GM19099 (cell line): ENCODE data around the gene OR2T34.
"Not testable (repeated sequence)": the region's sequence is repeated elsewhere in the genome, so short reads cannot be mapped to it uniquely, and the experiment has no call there.

Experiments
- POLR2A ChIP-seq: IDR thresholded peaks from 3 replicates; pipeline ENCODE4 v1.6.1; 2011; ENCODE audit warnings: low read depth; ENCODE audit not compliant: insufficient read length; ENCODE audit errors: extremely low read depth

The OR2T34 gene

GRCh38 chr1:248574657-248575056 lies at the start of gene OR2T34:
Gene OR2T34, minus strand, starts transcription at chr1:248574757. Its CDS starts 0 bp downstream, at chr1:248574757.
- not testable (repeated sequence) for TF ChIP-seq POLR2A

GRCh38 chr1:248622570-248623001 lies 48.0 kb upstream of the OR2T34 start:
- no peak for TF ChIP-seq POLR2A

- TF ChIP-seq POLR2A, result no peak
Measured at GRCh38 chr1:248621770-248622169, 47.2 kb upstream of the OR2T34 start.

GRCh38 chr1:248618878-248619277 lies 44.3 kb upstream of the OR2T34 start:
- no peak for TF ChIP-seq POLR2A

GRCh38 chr1:248618119-248618518 lies 43.6 kb upstream of the OR2T34 start:
- TF ChIP-seq POLR2A, result no peak

- TF ChIP-seq POLR2A, result no peak
Measured at GRCh38 chr1:248613742-248614141, 39.2 kb upstream of the OR2T34 start.

GRCh38 chr1:248611883-248612414 lies 37.4 kb upstream of the OR2T34 start:
- no peak for TF ChIP-seq POLR2A

- no peak for TF ChIP-seq POLR2A
Measured at GRCh38 chr1:248610301-248610700, 35.7 kb upstream of the OR2T34 start.

- TF ChIP-seq POLR2A, result no peak
Measured at GRCh38 chr1:248599396-248599795, 24.8 kb upstream of the OR2T34 start.

- no peak for TF ChIP-seq POLR2A
Measured at GRCh38 chr1:248597589-248597988, 23.0 kb upstream of the OR2T34 start, which contains the start of gene OR2T10. Gene OR2T10, minus strand, starts transcription at chr1:248597700. Its CDS starts 3,932 bp downstream, at chr1:248593768.

GRCh38 chr1:248596615-248597014 lies 22.1 kb upstream of the OR2T34 start:
- TF ChIP-seq POLR2A, result no peak

GRCh38 chr1:248593226-248593625 lies 18.7 kb upstream of the OR2T34 start:
- TF ChIP-seq POLR2A, result no peak

- TF ChIP-seq POLR2A, result no peak
Measured at GRCh38 chr1:248592655-248593054, 18.1 kb upstream of the OR2T34 start.

- no peak for TF ChIP-seq POLR2A
Measured at GRCh38 chr1:248590055-248590454, 15.5 kb upstream of the OR2T34 start.

- TF ChIP-seq POLR2A, result no peak
Measured at GRCh38 chr1:248589334-248589733, 14.8 kb upstream of the OR2T34 start.

GRCh38 chr1:248585266-248585665 lies 10.7 kb upstream of the OR2T34 start:
- TF ChIP-seq POLR2A, result no peak
